K562 (cell line): Measurements from ENCODE around the gene RNF2.

Source experiments
- ATF6 ChIP-seq: sonication (generic); formaldehyde crosslinking; IDR thresholded peaks from 2 replicates; pipeline ENCODE4 v1.4.0; 2020; ENCODE audit warnings: mild to moderate bottlenecking, missing genetic modification reagents
- CSDE1 ChIP-seq, 2 experiments: fragments of 450-650 bp; IDR thresholded peaks; 2 replicates each; pipeline ENCODE4 v1.6.1; 2016; ENCODE audit warnings: mild to moderate bottlenecking in 1 of 2
- CTCF ChIP-seq, 3 experiments: IDR thresholded peaks in 2 of 3; conservative IDR thresholded peaks in 1 of 3; 2 replicates each; pipeline ENCODE4 v1.5.1; 2011 to 2012; ENCODE audit warnings: low read length in 3 of 3, mild to moderate bottlenecking in 3 of 3, control low read depth in 2 of 3, improper control_type of control experiment in 1 of 3, inconsistent platforms in 1 of 3, low read depth in 1 of 3, mixed read lengths in 1 of 3, moderate library complexity in 1 of 3; ENCODE audit not compliant: insufficient read depth in 2 of 3
- FOSL1 ChIP-seq: fragments of 200-800 bp; sonication (Bioruptor generic); conservative IDR thresholded peaks from 2 replicates; pipeline ENCODE4 v1.6.1; 2016; ENCODE audit warnings: missing genetic modification characterization, missing compliant biosample characterization
- GABPA ChIP-seq: fragments of 200-800 bp; sonication (Bioruptor generic); conservative IDR thresholded peaks from 2 replicates; pipeline ENCODE4 v1.6.1; 2016; ENCODE audit warnings: low read depth, missing genetic modification characterization, missing compliant biosample characterization
- GATA2 ChIP-seq: sonication (generic); formaldehyde crosslinking; IDR thresholded peaks from 2 replicates; pipeline ENCODE4 v1.4.0; 2020; ENCODE audit warnings: mild to moderate bottlenecking, missing genetic modification reagents
- SOX6 ChIP-seq: fragments of 450-650 bp; IDR thresholded peaks from 2 replicates; pipeline ENCODE4 v1.6.1; 2014; ENCODE audit warnings: mild to moderate bottlenecking
- UBTF ChIP-seq, 2 experiments: IDR thresholded peaks; 2 replicates each; pipeline ENCODE4 v1.6.1; 2012; ENCODE audit warnings: improper control_type of control experiment in 2 of 2, low read depth in 2 of 2, low read length in 2 of 2, borderline replicate concordance in 1 of 2
- ZNF280B ChIP-seq: fragments of 250-450 bp; sonication (Bioruptor Pico); IDR thresholded peaks from 2 replicates; pipeline ENCODE4 v1.5.1; 2021; ENCODE audit warnings: mild to moderate bottlenecking
- ZNF696 ChIP-seq: fragments of 250-450 bp; sonication (Bioruptor Pico); conservative IDR thresholded peaks from 2 replicates; pipeline ENCODE4 v1.4.0; 2020; ENCODE audit warnings: mild to moderate bottlenecking, moderate library complexity

GRCh38 chr1:185070051-185070450 is 24.7 kb downstream of the RNF2 start:
- TF ChIP-seq SOX6 (no peak), CTCF (IDR thresholded peaks at IDR 0.05 in 2 of 3, conservative IDR thresholded peaks at IDR 0.05 in 1 of 3; ENCODE audit: insufficient read depth in 2 of 3, low read depth in 1 of 3, low read length in 3 of 3) (no peak), ZNF280B (CRISPR knock-in tag) (no peak), CSDE1 (IDR thresholded peaks at IDR 0.05) (no peak), UBTF (IDR thresholded peaks at IDR 0.05; ENCODE audit: borderline replicate concordance in 1 of 2, low read depth in 2 of 2, low read length in 2 of 2) (no peak), GABPA (tag) (no peak), FOSL1 (tag) (no peak), GATA2 (CRISPR knock-in tag) (no peak), ATF6 (CRISPR knock-in tag) (no peak), ZNF696 (CRISPR knock-in tag) (no peak)
